A673 (cell line): ENCODE measurements around the gene ASAP2.

Source experiments
- EZH2 ChIP-seq: fragments of 200-600 bp; sonication (generic); IDR thresholded peaks from 2 replicates; pipeline ENCODE4 v1.6.1; 2017; ENCODE audit warnings: borderline replicate concordance, low read depth, mild to moderate bottlenecking, mixed read lengths, antibody characterized with exemption, low read length; ENCODE audit not compliant: poor library complexity, severe bottlenecking
- TF ChIP-seq, protein P1 (sequence below): fragments of 300-800, 200-600 bp; sonication (generic); conservative IDR thresholded peaks from 2 replicates; pipeline ENCODE4 v1.5.1; 2017; ENCODE audit warnings: low read depth, mild to moderate bottlenecking, antibody characterized with exemption, low read length, moderate library complexity, mixed read lengths

DNA sequence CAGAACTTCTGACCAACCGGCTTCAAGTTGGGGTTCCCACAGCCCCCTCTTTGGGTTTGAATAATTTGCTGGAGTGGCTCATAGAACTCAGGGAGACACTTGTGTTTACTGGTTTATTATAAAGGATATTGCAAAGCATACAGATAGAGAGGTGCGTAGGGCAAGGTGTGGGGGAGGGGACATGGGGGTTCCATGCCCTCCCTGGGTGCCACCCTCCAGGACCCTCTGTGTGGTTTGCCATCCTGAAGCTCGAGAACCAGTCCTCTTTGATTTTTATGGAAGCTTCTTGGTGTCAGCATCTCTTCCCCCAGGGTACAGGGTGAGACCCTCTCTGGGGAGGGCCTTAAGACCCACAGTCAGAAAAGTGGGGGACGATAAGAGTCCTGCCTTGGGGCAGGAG, 177.9 kb downstream of the ASAP2 start:
- TF ChIP-seq, protein P1, sequence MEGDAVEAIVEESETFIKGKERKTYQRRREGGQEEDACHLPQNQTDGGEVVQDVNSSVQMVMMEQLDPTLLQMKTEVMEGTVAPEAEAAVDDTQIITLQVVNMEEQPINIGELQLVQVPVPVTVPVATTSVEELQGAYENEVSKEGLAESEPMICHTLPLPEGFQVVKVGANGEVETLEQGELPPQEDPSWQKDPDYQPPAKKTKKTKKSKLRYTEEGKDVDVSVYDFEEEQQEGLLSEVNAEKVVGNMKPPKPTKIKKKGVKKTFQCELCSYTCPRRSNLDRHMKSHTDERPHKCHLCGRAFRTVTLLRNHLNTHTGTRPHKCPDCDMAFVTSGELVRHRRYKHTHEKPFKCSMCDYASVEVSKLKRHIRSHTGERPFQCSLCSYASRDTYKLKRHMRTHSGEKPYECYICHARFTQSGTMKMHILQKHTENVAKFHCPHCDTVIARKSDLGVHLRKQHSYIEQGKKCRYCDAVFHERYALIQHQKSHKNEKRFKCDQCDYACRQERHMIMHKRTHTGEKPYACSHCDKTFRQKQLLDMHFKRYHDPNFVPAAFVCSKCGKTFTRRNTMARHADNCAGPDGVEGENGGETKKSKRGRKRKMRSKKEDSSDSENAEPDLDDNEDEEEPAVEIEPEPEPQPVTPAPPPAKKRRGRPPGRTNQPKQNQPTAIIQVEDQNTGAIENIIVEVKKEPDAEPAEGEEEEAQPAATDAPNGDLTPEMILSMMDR: no peak
- TF ChIP-seq EZH2: no peak
